HL-60 (cell line): Measurements from ENCODE around the gene SMU1.

ENCODE experiments used
- CTCF ChIP-seq: IDR thresholded peaks from one replicate; pipeline ENCODE4 v1.5.1; 2011; ENCODE audit warnings: low read length, control low read depth, inconsistent platforms; ENCODE audit not compliant: insufficient read depth
- GABPA ChIP-seq: IDR thresholded peaks from 2 replicates; pipeline ENCODE4 v1.6.1; 2012; ENCODE audit warnings: low read depth
- POLR2AphosphoS5 ChIP-seq: IDR thresholded peaks from 2 replicates; pipeline ENCODE4 v1.6.1; 2012; ENCODE audit warnings: low read depth
- REST ChIP-seq: IDR thresholded peaks from 2 replicates; pipeline ENCODE4 v1.6.1; 2012; ENCODE audit warnings: low read depth; ENCODE audit not compliant: insufficient replicate concordance

DNA sequence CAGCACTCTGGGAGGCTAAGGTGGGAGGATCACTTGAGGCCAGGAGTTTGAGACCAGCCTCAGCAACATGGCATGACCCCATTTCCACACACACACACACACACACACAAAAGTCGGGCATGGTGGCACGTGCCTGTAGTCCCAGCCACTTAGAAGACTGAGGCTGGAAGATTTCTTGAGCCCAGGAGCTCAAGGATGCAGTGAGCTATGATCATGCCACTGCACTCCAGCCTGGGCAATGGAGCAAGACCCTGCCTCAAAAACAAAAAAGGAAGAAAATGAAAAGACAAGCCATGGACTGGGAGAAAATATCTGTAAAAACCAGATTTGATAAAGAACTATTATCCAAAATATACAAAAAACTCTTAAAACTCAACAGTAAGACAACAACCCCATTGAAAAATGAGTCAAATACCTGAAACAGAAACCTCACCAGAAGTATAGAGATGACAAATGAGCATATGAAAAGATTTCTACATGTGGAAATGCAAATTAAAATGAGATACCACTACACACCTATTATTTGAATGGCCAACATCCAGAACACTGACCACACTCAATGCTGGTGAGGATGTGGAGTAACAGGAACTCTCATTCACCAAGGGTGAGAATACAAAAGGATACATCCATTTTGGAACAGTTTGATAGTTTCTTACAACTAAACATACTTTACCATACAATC, 26.7 kb downstream of the SMU1 start:
- TF ChIP-seq CTCF (no peak), REST (no peak), POLR2AphosphoS5 (no peak), GABPA (no peak)
